Measurements from ENCODE around the gene PGC.

DNA sequence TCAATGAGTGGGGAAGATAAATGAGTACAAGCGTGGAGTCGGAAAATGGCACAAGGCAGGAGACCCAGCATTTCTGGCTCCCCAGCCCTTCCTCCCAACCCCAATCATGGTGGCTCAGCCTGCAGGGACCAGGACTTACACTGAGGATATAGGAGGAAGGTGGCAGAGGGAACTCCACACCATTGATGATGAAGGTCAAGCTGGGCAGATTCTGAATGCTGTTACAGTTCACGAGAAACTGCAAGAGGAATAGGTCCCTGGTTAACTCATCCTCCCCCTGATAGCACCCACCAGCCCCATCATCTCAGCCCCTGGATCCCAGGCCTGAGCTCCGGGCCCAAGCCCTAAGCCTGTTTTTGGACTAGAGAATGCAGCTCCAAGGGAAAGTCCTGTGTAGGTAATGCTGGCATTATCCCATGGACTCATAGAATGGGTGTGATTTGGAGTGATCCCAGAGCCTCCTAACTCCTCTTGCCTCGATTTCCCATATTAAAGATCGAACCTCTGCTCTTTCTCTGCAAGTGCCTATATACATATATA lies 9.5 kb downstream of the PGC start:
- no peak for TF ChIP-seq EP300 (IDR thresholded peaks at IDR 0.05)
- no peak for TF ChIP-seq CTCF (IDR thresholded peaks at IDR 0.05)

Data from ovary (tissue), 3 donors.